Measurements from ENCODE around the gene TFAP2C. TPM values are rescaled to one million over a fixed set of nuclear protein-coding genes. Genes with fewer than 3 reads are reported as not detected.
"Not testable (repeated sequence)": the region's sequence is repeated elsewhere in the genome, so short reads cannot be mapped to it uniquely, and the experiment has no call there.

Gene TFAP2C
- total RNA-seq, 1 experiment from 2014 or later = 7.2 TPM

GRCh38 chr20:56616716-56617115, 12.4 kb upstream of the TFAP2C start:
- no peak for DNase-seq (ENCODE audit: low spot score)

DNA sequence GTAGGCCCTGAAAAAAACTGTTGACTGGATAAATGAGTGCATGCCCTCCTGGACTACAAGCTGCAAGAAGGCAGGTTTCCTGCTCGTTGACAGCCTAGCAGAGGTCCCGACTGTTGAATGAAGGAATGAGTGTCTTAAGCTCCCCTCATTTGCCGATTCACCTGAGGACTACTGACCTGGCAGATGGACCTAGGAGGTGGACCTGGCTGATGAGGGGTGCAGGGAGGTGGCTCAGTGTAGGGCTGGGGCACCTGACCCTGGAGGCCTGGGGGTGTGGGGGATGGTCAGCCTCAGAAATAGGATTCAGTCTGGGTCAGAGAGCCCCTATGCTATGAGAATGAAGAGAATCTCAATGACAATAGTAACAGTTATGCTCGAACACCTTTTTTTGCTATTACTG, 11.6 kb upstream of the TFAP2C start:
- DNase-seq (ENCODE audit: low spot score) = no peak

DNA sequence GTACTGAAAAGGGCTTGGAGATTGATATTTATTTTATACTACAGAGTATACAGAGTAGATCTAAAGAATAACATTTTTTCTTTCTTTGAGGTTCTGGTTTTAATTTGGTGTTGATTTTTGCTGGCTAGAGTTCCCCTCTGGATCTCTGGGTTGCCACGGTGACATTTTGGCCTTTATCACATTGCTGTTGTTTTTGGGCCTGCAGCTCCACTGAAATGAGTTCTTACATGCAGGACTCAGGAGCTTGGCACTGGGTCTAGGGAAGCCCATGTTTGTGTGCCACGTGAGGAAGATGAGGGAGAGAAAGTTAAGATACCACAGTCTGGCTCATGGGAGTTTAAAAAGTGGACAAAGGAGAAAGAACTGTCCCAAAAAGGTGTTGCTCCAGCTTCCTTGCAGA, 7.4 kb upstream of the TFAP2C start:
- no peak for DNase-seq (ENCODE audit: low spot score)

- not testable (repeated sequence) for DNase-seq (ENCODE audit: low spot score)
Measured at GRCh38 chr20:56623930-56624329, 5.2 kb upstream of the TFAP2C start.

- no peak for DNase-seq (ENCODE audit: low spot score)
Measured at GRCh38 chr20:56624786-56625681, 4.1 kb upstream of the TFAP2C start.

- DNase-seq (ENCODE audit: low spot score) = no peak
Measured at GRCh38 chr20:56625837-56626236, 3.3 kb upstream of the TFAP2C start.

DNA sequence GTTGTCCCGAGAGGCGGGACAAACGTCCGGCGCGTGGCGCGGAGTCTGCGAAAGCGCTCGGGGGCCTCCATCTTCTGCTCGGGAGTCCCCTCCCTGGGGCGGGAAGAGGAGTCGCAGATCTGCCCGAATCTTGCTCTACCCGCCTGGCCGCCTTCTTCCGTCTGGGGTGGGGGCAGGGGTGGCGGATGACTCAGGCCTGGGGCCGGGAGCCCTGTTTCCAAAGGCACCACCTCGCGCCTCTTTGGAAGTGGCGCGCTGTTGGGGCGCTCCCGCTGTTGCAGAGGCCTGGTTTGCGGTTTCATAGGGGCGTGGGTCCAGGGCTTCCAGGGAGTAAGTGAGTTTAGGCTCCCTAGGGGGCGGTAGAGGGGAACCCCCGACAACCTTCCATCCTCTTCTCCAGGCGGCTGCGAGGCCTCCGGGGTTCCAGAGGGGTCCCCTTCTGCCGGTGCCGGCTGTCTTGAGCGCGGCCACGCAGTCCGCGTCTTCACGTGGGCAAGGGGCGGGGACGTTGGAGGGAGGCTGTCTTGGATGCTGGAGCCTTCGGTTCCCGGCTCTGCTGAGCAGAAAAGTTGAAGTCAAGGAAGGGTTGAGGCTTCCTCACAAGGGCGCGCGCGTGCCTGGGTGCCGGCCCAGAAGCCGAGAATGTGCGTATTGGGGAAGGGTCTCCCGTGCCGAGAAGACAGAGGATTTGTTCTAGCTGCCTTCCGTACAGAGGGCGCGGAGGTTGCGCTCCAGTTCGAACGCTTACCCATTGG, 2.6 kb upstream of the TFAP2C start:
- no peak for DNase-seq (ENCODE audit: low spot score)

DNA sequence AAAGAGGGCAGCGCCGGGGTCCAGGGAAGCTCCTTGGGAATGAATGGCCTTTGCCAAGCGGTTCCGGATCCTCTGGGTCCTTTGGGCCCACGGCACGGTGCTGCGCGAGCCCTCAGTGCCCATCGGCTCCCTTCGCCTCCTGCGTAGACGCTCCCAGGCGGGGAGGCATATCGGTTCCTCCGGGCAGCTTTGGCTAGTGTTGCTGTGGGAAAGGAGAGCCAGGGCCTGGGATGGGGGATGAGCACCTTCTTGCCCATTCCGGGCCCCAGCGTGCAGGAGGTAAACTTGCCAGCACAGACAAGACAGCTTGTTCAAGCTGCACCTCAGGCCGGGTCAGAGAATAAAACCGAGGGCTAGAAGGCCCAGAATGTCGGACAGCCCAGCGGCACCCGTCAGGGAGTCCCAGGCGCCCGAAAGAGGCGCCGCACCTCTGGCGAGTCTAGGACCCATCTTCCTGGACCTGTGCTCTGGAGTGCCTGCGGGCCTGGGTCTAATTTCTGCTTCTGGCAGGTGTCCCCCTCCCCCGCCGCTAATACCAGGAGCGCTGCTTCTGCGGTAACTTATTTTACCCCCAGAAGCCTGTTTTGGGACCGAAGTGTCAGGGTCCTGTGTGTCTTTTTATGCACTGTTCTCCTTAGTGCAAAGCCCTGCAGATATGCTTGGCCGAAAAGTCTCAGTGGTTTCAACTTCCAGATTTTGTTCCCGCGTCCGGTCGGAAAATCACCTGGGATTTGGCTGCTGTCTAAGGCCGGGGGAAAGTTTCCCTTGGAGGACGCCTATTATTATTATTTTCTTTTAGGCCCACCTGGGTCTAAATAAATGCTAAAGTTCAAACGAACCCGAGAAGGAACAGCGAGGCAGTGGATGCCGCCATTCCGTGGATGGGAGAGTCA, 1.7 kb upstream of the TFAP2C start:
- no peak for DNase-seq (ENCODE audit: low spot score)

- no peak for DNase-seq (ENCODE audit: low spot score)
Measured at GRCh38 chr20:56628015-56628872, 862 bp upstream of the TFAP2C start.

DNA sequence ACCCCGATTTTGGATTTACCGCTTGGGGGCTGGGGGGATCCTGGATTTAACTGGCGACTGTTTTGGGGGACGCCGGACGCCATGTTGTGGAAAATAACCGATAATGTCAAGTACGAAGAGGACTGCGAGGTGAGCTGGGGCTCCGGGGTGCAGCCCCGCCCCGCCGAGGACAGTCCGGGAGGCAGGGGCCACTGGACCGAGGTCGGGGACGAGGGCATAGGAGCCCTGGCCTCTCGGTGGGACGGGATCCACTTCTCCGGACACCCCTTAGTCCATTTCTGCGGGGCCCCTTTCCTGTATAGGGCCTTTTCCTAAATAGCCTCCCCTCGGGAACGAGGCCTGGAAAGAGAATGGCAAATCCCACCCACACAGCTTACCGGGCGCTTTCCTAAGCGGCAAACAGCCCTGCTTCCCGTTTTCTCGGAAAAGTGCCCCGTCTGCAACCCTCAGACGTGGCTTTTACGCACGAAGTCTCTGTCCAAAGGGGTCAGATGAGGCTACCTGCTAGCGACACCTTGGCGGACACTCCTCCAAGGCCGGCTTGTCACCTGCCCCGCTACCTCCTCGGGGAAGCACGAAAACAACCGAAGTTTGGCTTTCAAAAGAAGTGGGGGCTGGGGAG, 469 bp downstream of the TFAP2C start:
- no peak for DNase-seq (ENCODE audit: low spot score)

- peak; percentile 68 for DNase-seq (ENCODE audit: low spot score)
Measured at GRCh38 chr20:56630086-56630493, 984 bp downstream of the TFAP2C start.

GRCh38 chr20:56630506-56631317, 1.6 kb downstream of the TFAP2C start:
- no peak for DNase-seq (ENCODE audit: low spot score)

DNA sequence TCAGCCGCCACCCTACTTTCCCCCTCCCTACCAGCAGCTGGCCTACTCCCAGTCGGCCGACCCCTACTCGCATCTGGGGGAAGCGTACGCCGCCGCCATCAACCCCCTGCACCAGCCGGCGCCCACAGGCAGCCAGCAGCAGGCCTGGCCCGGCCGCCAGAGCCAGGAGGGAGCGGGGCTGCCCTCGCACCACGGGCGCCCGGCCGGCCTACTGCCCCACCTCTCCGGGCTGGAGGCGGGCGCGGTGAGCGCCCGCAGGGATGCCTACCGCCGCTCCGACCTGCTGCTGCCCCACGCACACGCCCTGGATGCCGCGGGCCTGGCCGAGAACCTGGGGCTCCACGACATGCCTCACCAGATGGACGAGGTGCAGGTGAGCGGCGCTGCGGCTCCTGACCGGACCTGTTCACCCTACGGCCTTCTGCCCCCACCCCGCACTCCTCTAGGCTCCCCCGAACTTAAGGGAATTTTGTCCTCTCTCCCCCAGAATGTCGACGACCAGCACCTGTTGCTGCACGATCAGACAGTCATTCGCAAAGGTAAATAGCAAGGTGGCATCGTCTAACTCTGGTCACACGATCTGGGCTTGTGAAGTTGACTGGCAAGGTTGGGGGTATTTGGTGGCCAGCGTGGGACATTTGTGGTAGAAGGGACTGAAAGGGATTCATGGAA, 2.3 kb downstream of the TFAP2C start:
- DNase-seq (ENCODE audit: low spot score) = no peak

- DNase-seq (ENCODE audit: low spot score) = no peak
Measured at GRCh38 chr20:56631990-56632327, 2.9 kb downstream of the TFAP2C start.

GRCh38 chr20:56634307-56634706, 5.2 kb downstream of the TFAP2C start:
- DNase-seq (ENCODE audit: low spot score) = no peak

- DNase-seq (ENCODE audit: low spot score) = peak; percentile 11
Measured at GRCh38 chr20:56634735-56635385, 5.8 kb downstream of the TFAP2C start.

DNA sequence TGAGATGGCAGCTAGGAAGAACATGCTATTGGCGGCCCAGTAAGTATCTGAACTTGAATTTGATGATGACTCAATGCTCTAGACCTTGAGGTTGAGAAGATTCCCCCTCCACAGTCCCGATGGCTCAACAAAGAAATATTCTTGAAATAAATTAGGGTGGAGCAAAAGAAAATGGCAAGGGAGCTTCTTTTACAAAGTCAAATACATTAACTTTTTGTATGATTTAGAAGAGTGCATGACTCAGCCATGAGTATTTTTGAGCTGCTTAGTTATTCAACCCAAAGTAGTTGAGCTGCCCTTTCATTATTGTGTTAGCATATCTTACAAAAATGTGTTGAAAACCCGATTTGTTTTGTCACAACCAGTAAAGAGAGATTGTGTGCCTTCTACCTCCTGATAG, 7.6 kb downstream of the TFAP2C start:
- no peak for DNase-seq (ENCODE audit: low spot score)

DNA sequence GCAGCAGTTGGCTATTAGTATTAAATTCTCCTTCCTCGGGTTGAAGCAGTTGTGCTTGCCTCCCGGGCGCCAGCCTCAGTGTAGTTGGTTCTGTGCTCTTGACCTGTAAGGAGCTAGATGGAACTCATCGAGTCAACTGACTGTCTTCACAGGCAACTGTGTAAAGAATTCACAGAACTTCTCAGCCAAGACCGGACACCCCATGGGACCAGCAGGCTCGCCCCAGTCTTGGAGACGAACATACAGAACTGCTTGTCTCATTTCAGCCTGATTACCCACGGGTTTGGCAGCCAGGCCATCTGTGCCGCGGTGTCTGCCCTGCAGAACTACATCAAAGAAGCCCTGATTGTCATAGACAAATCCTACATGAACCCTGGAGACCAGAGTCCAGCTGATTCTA, 8.5 kb downstream of the TFAP2C start:
- DNase-seq (ENCODE audit: low spot score) = no peak

DNA sequence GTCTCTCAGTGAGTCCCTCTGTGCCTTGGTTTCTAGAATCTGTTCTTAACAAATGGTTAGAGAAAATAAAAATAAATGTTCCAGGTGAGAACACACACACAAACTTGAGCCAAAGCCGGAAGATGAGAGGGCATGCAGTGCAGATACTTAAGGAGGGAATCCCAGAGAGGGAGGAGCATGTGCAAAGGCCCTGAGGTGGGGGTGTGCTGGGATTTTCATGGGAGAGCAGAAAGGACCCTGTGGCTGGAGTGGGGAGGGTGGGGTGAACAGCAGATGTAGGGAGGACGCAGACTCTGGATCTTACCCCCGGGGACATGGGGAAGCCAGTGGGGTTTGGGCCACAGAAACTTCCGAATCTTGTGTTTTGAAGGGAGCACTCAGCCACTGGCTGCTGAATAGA, 17.5 kb downstream of the TFAP2C start:
- DNase-seq (ENCODE audit: low spot score) = no peak
